GM12875 (cell line): Measurements from ENCODE around the gene BRSK2.

Experiments
- H3K4me3 ChIP-seq: one replicate; pipeline ENCODE4 v1.5.1; 2011; ENCODE audit warnings: low read depth, low read length, control low read depth
- TF ChIP-seq, protein P1 (sequence below): IDR thresholded peaks from 2 replicates; pipeline ENCODE4 v1.5.1; 2011; ENCODE audit warnings: low read depth, mild to moderate bottlenecking, control low read depth, inconsistent platforms, low read length, moderate library complexity, borderline replicate concordance; ENCODE audit not compliant: insufficient read depth

Gene BRSK2

DNA sequence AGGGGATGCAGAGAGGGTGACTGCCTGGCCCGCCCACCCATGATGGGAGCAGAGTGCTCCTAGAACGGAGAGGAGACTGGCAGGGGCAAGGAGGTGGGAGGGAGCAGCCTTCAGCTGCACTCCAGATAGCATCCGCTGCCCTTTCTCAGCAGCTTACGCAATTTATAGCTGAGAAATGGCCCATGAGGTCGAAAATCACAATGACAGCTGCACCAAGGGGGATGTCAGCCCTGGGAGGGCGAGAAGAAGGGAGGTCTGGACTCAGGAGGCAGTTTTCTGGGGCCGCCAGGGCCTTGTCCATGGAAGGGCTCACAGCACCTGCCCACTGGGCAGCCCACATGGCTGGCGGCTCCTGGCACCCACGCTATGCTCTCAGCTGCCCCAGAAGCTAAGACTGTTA, 114.4 kb downstream of the BRSK2 start:
- TF ChIP-seq, protein P1, sequence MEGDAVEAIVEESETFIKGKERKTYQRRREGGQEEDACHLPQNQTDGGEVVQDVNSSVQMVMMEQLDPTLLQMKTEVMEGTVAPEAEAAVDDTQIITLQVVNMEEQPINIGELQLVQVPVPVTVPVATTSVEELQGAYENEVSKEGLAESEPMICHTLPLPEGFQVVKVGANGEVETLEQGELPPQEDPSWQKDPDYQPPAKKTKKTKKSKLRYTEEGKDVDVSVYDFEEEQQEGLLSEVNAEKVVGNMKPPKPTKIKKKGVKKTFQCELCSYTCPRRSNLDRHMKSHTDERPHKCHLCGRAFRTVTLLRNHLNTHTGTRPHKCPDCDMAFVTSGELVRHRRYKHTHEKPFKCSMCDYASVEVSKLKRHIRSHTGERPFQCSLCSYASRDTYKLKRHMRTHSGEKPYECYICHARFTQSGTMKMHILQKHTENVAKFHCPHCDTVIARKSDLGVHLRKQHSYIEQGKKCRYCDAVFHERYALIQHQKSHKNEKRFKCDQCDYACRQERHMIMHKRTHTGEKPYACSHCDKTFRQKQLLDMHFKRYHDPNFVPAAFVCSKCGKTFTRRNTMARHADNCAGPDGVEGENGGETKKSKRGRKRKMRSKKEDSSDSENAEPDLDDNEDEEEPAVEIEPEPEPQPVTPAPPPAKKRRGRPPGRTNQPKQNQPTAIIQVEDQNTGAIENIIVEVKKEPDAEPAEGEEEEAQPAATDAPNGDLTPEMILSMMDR, result no peak

DNA sequence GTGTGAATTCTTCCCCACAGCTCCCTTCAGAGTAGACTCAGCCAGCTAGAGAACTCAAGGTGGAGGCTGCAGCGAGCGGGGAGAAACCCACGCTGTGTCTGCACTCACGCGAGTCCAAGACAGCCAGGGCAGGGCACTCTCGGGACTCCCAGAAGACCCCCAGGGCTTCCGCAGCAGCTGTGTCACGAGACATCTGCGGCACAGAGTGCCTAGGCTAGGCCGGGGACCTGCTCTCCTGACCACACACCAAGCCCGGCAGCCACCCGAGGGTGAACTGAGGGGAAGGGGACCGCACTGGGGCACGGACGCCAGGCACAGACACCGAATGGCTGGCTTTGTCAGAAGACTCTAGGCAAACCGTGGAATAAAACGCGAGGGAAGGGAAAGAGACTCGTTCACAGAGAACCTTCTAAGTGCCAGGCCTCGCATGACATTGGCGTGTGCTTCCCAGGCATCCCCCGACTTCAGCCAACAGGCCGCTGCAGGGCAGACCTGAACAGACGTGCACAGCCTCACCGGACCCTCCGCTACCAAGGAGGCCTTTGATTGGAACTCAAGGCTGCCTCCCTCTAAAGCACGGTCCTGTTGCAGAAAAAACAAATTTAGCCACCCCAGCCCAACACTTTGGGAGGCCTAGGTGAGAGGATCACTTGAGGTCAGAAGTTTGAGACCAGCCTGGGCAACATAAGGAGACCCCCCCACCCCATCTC, 115.0 kb downstream of the BRSK2 start:
- TF ChIP-seq, protein P1, result no peak
- no peak overlapping the region for H3K4me3 ChIP-seq

More for the DNA sequence above, 114.4 kb downstream of the BRSK2 start:
- no peak overlapping the region for H3K4me3 ChIP-seq

DNA sequence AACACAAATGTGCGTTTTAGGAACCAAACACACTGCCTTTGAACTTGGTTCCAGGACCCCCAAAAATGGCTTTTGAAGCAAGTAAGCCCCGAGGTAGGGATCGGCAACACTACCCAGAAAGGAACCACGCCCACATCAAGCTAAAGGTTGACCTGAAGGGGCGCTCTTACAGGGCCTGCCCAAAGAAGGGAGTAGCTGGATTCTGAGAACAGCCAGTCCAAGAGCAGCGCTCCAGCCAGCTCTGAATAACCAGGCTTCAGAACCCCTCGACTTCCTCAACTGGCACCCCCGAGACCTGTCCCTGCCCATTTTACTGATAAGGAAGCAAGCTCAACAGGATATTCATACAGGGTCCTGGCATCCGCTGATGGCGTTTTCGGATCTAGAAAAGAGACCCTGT, 115.7 kb downstream of the BRSK2 start:
- no peak overlapping the region for H3K4me3 ChIP-seq
- TF ChIP-seq, protein P1, result no peak

DNA sequence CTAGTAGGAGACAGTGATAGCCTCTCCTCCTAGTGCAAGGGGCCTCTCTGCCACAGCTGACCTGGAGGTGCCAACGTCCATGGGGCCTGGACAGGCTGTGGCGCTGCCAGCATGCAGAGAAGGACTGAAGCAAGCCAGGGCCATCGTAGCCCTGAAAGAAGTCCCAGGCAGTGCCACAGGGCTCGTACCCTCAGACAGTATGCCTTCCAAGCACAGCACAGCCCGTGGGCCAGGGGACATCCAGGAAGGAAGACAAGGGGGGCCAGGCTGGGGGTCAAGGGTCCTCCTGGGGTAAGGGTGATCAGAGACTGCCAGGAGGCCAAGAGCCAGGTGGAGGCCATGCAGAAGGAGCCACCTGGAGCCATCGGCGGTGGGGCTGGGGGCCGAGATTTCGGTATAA, 117.2 kb downstream of the BRSK2 start:
- TF ChIP-seq, protein P1, result no peak
- H3K4me3 ChIP-seq, result no peak overlapping the region

DNA sequence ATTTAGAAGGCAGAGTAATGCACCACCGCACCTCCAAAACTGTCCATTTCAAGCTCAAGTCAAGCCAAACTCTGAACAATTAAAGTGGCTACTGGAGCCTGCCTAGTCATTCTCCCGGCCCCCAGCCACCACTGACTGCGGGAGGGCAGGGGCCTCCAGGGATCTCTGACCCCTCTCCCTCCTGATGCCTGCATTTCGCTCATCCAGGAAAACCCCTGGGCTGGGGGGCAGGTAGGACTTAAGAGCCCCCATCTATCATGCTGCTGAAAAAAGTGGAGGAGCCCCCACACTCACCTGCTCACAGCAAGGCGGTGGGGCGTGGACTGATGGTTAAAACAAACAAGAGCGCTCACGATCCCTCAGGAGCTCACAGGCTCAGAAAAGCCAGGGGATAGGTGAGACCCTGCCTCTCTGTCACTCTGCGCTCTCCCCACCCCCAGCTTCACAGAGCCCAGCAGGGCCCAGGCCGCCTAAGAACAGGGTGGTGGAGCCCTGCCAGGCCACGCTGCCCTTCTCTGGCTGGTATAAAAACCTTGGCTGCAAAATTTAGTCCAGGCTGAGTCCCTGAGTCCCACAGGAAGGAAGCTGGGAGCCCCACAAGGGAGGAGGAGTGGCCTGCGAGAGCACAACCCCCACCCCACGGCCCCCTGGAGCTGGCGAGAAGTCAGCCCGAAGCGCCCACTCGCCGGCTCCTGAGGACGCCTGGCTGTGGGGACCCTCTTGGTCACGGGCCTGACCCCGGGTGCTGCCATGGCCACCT, 117.8 kb downstream of the BRSK2 start:
- no peak overlapping the region for H3K4me3 ChIP-seq

DNA sequence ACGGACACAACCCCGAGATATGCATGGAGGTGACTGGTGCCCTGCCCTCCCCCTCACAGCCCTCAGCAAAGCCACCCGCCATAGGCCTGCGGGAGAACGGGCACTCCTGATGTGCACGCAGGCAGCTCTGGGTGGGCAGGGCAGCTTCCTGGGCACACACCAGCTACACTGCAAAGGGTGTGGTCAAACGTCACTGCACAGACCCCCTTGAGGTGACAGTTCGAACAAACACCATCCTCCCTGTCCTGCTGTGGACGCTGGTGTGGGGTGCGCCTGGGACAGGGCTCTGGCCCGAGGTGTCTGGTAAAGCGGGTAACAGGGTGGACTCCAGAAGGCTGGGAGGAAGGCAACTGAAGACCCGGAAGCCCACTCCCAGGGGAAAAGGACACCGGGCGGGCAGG, 118.8 kb downstream of the BRSK2 start:
- no peak overlapping the region for H3K4me3 ChIP-seq
- TF ChIP-seq, protein P1, result no peak

More for the DNA sequence above, 117.8 kb downstream of the BRSK2 start:
- TF ChIP-seq, protein P1, result no peak

DNA sequence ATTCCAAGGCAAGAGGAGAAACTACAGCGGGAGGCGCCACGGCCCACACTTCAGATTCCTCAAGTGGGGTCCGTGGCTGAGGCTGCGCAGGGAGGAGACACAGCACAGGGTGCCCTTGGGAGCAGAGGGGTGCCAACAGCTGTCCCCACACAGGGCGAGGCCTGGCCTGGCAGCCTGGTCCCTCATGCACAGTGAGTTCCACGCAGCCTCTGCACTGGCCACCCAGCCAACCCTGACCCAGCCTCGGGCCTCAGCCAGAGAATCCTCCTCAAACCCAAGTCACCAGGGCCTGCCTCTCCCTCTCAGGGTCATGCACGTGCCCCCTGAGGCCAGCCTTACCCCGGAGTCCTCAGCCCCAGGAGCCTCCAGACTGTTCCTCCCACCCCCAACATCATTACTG, 119.3 kb downstream of the BRSK2 start:
- TF ChIP-seq, protein P1, result no peak
- H3K4me3 ChIP-seq, result no peak overlapping the region
